Measurements from ENCODE around the gene ENTPD1. TPM values are rescaled to one million over a fixed set of nuclear protein-coding genes. Genes with fewer than 3 reads are reported as not detected.
"Not testable (repeated sequence)": the region's sequence is repeated elsewhere in the genome, so short reads cannot be mapped to it uniquely, and the experiment has no call there.

ENTPD1 gene, protein sequence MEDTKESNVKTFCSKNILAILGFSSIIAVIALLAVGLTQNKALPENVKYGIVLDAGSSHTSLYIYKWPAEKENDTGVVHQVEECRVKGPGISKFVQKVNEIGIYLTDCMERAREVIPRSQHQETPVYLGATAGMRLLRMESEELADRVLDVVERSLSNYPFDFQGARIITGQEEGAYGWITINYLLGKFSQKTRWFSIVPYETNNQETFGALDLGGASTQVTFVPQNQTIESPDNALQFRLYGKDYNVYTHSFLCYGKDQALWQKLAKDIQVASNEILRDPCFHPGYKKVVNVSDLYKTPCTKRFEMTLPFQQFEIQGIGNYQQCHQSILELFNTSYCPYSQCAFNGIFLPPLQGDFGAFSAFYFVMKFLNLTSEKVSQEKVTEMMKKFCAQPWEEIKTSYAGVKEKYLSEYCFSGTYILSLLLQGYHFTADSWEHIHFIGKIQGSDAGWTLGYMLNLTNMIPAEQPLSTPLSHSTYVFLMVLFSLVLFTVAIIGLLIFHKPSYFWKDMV
- total RNA-seq = 1 to 10 TPM; 6.7 to 7.1 TPM
- polyA plus RNA-seq = 3.3 TPM

DNA sequence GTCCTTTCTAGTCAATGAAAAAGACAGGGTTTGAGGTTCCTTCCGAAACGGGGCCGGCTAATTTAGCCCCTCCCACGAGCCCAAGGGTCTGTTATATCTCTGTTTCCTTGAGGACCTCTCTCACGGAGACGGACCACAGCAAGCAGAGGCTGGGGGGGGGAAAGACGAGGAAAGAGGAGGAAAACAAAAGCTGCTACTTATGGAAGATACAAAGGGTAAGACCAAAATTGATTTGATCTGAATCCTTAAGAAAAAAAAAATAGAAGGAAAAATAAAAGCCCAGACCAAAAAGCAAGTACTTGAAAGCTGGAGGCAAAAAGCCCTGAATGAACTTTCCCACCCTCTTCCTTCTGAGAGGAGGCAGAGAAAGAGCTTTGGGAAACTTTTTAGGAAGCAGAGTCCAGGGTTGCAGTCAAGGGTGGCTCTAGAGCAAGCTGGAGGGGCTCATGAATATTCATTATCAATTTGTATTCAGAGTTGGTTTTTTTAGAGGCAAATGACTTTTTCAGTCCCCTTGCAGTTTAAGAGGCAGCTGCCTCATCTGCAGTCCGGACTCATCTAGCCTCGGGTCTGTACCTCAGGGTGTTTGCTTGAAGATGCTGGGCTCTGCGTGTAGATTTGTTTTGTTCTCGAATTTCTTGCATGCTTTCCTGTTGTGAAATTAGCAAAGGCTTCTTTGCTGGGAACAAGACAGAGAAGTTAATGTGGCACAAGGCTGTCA lies at the start of gene ENTPD1:
ENTPD1 (plus strand) TSS at position 123 of the 721 bp plus-strand sequence; CDS start at position 200, 77 bp downstream.
- H3K4me3 ChIP-seq (ENCODE audit: low read length) = no peak within 1 kb of the TSS
- DNase-seq = no peak
- H3K4me3 Mint-ChIP-seq = peak within 1 kb of the TSS; percentile 17 to 86 (median 65)
- no peaks in the 10 kb centered on the region for H3K27me3 ChIP-seq (ENCODE audit: insufficient read depth, low read length, poor library complexity, severe bottlenecking)
- H3K9me3 ChIP-seq (ENCODE audit: low read length) = no peaks in the 10 kb centered on the region
- no peak within 1 kb of the TSS for H3K27ac ChIP-seq (ENCODE audit: low read depth, low read length)
- H3K4me1 ChIP-seq (ENCODE audit: insufficient read depth, low read length) = no peaks in the 10 kb centered on the region
- H3K4me1 Mint-ChIP-seq = peaks cover 19 to 32% (median 28%) of the 10 kb centered on the region in 3 donors
- H3K27me3 Mint-ChIP-seq = peaks cover 6 to 20% of the 10 kb centered on the region in 2 donors
- H3K36me3 ChIP-seq (ENCODE audit: insufficient read depth, low read length) = no peaks in the 10 kb centered on the region
- H3K9me3 Mint-ChIP-seq = no peaks in the 10 kb centered on the region
- H3K36me3 Mint-ChIP-seq = no peaks in the 10 kb centered on the region
- CTCF ChIA-PET = interaction anchor here (2.7 kb wide), 1 partner anchor 62 kb away, joined by 7 read pairs; the partner anchor contains the start of gene TCTN3
- POLR2A ChIA-PET = interaction anchor here (0.5 to 0.6 kb wide), 2 partner anchors 39 to 68 kb away, joined by 3 to 8 read pairs; no protein-coding TSS in a partner anchor
- peak within 1 kb of the TSS in 6 of 8 donors; percentile 48 to 82 (median 66) for H3K27ac Mint-ChIP-seq

DNA sequence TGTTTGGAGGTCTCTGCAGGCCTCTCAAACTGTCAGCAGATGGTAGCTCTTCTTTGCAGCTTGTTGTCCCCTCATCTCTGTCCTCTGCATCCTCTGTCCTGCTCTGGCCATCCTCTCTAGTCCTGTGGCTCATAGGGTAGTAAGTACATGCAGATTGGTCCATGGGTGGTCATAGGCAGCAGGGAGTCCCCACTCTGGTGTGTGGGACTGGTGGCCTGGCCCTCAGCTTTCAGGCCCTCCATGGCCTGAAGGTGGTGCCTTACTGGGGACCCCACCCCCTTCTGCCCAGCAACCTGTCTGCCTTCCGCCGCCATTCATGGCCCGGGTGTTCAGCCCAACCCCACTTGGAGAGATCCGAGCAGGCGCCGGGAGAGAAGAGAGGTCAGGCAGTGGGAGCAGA lies 49.4 kb upstream of the ENTPD1 start:
- Histone ChIP-seq H3K9me3 (ENCODE audit: low read length) (no peaks in the 10 kb centered on the region), H3K4me3 (ENCODE audit: low read length) (no peak overlapping the region), H3K36me3 (ENCODE audit: insufficient read depth, low read length) (no peaks in the 10 kb centered on the region), H3K27ac (ENCODE audit: low read depth, low read length) (no peak overlapping the region), H3K27me3 (ENCODE audit: insufficient read depth, low read length, poor library complexity, severe bottlenecking) (no peaks in the 10 kb centered on the region), H3K4me1 (ENCODE audit: insufficient read depth, low read length) (no peaks in the 10 kb centered on the region)
- POLR2A ChIA-PET = no interaction called here
- no peaks in the 10 kb centered on the region for H3K36me3 Mint-ChIP-seq
- no peaks in the 10 kb centered on the region for H3K9me3 Mint-ChIP-seq
- no peak overlapping the region for H3K27ac Mint-ChIP-seq
- no peaks in the 10 kb centered on the region for H3K27me3 Mint-ChIP-seq
- H3K4me1 Mint-ChIP-seq = no peaks in the 10 kb centered on the region
- no peak overlapping the region for H3K4me3 Mint-ChIP-seq
- DNase-seq = no peak
- CTCF ChIA-PET = interaction anchor here (1.9 kb wide), 1 partner anchor 12 kb away, joined by 12 read pairs; the partner anchor contains the start of gene TCTN3

DNA sequence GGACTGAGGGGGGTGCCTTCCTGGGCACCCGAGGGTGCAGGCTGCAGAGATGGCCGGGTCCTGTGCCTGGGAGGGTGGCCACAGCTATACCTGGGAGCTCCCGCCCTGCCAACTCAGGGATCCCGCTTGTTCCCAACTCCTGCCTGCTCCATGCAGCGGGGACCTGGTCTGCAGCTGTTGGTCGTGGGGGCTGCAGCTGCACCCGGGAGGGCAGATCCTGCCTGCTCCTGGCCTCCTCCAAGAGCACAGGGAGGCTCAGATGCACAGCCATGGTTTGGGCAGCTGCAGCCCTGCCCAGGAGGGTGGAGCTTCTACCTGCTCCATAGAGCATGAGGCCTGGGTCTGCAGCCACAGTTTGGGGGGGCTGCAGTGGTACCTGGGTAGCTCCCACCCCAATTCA lies 49.0 kb upstream of the ENTPD1 start:
- POLR2A ChIA-PET = no interaction called here
- H3K4me1 Mint-ChIP-seq = no peaks in the 10 kb centered on the region
- no peaks in the 10 kb centered on the region for H3K4me1 ChIP-seq (ENCODE audit: insufficient read depth, low read length)
- H3K27me3 Mint-ChIP-seq = no peaks in the 10 kb centered on the region
- H3K27ac ChIP-seq (ENCODE audit: low read depth, low read length) = no peak overlapping the region
- no peak for DNase-seq
- no peak overlapping the region for H3K4me3 Mint-ChIP-seq
- H3K36me3 ChIP-seq (ENCODE audit: insufficient read depth, low read length) = no peaks in the 10 kb centered on the region
- CTCF ChIA-PET = interaction anchor here (1.9 kb wide), 1 partner anchor 13 kb away, joined by 12 read pairs; the partner anchor contains the start of gene TCTN3
- H3K27me3 ChIP-seq (ENCODE audit: insufficient read depth, low read length, poor library complexity, severe bottlenecking) = no peaks in the 10 kb centered on the region
- H3K4me3 ChIP-seq (ENCODE audit: low read length) = no peak overlapping the region
- H3K36me3 Mint-ChIP-seq = no peaks in the 10 kb centered on the region
- no peak overlapping the region for H3K27ac Mint-ChIP-seq
- H3K9me3 Mint-ChIP-seq = no peaks in the 10 kb centered on the region
- H3K9me3 ChIP-seq (ENCODE audit: low read length) = no peaks in the 10 kb centered on the region

DNA sequence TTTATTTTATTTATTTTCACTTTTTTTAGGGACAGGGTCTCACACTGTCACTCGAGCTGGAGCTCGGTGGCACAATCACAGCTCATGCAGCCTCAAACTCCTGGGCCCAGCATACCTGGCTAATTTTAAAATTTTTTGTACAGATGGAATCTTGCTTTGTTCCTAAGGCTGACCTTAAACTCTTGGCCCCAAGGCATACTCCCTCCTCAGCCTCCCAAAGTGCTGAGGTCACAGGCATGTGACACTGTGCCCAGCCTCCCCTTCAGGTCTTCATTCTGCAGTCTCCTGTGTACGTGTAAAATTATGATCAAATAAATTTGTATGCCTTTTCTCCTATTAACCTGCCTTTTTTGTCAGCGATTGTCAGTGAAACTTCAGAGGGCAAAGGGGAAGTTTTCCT lies 44.5 kb upstream of the ENTPD1 start:
- no peaks in the 10 kb centered on the region for H3K9me3 Mint-ChIP-seq
- no peaks in the 10 kb centered on the region for H3K4me1 ChIP-seq (ENCODE audit: insufficient read depth, low read length)
- H3K36me3 ChIP-seq (ENCODE audit: insufficient read depth, low read length) = no peaks in the 10 kb centered on the region
- no peaks in the 10 kb centered on the region for H3K27me3 ChIP-seq (ENCODE audit: insufficient read depth, low read length, poor library complexity, severe bottlenecking)
- H3K9me3 ChIP-seq (ENCODE audit: low read length) = no peaks in the 10 kb centered on the region
- H3K27ac ChIP-seq (ENCODE audit: low read depth, low read length) = no peak overlapping the region
- no peak overlapping the region for H3K4me3 ChIP-seq (ENCODE audit: low read length)
- DNase-seq = no peak
- no peak overlapping the region for H3K27ac Mint-ChIP-seq
- no peak overlapping the region for H3K4me3 Mint-ChIP-seq
- ChIA-PET CTCF (no interaction called here), POLR2A (no interaction called here)
- no peaks in the 10 kb centered on the region for H3K36me3 Mint-ChIP-seq
- no peaks in the 10 kb centered on the region for H3K27me3 Mint-ChIP-seq
- no peaks in the 10 kb centered on the region for H3K4me1 Mint-ChIP-seq

DNA sequence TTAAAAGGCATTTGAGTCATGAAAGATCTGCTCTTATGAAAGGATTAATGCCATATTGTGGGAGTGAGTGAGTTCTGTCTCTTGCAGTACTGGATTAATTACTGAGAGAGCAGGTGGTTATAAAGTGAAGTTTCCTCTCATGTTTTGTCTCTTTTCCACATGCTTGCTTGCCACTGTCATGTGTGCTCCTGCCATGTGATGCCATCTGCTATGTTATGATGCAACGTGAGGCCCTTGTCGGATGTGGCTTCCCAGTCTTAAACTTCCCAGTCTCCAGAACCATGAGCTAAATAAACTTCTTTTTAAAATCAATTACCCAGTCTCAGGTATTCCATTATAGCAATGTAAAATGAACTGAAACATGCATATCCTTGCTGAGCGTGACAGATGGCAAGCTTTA lies 39.5 kb upstream of the ENTPD1 start:
- H3K9me3 Mint-ChIP-seq = no peaks in the 10 kb centered on the region
- H3K4me3 ChIP-seq (ENCODE audit: low read length) = no peak overlapping the region
- no peak overlapping the region for H3K27ac ChIP-seq (ENCODE audit: low read depth, low read length)
- H3K4me3 Mint-ChIP-seq = no peak overlapping the region
- H3K36me3 Mint-ChIP-seq = no peaks in the 10 kb centered on the region
- H3K4me1 ChIP-seq (ENCODE audit: insufficient read depth, low read length) = no peaks in the 10 kb centered on the region
- ChIA-PET CTCF (no interaction called here), POLR2A (no interaction called here)
- H3K36me3 ChIP-seq (ENCODE audit: insufficient read depth, low read length) = no peaks in the 10 kb centered on the region
- H3K9me3 ChIP-seq (ENCODE audit: low read length) = no peaks in the 10 kb centered on the region
- no peak for DNase-seq
- no peak overlapping the region for H3K27ac Mint-ChIP-seq
- peaks cover 0 to 4% of the 10 kb centered on the region in 2 donors for H3K27me3 Mint-ChIP-seq
- no peaks in the 10 kb centered on the region for H3K27me3 ChIP-seq (ENCODE audit: insufficient read depth, low read length, poor library complexity, severe bottlenecking)
- no peaks in the 10 kb centered on the region for H3K4me1 Mint-ChIP-seq

DNA sequence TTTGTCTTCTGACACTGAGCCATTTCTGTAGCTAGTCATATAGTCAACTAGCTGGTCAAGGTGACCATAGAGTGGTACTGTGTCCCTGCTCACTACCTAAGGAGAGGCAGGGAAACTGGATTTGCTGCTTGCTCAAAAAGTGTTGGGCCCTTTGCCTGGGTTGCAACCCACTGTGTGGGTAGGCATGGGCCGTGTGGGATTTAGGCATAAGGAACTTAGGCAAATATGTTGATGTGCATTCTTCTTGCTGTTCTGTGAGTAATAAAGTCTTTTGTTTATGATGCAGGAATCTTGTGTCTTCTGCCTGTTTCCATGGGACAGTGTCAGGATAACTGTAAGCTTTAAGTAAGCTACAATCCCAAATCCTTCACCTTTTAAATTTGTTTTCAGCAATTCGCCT lies 39.1 kb upstream of the ENTPD1 start:
- Histone ChIP-seq H3K4me3 (ENCODE audit: low read length) (no peak overlapping the region), H3K4me1 (ENCODE audit: insufficient read depth, low read length) (no peaks in the 10 kb centered on the region), H3K27ac (ENCODE audit: low read depth, low read length) (no peak overlapping the region), H3K9me3 (ENCODE audit: low read length) (no peaks in the 10 kb centered on the region), H3K27me3 (ENCODE audit: insufficient read depth, low read length, poor library complexity, severe bottlenecking) (no peaks in the 10 kb centered on the region), H3K36me3 (ENCODE audit: insufficient read depth, low read length) (no peaks in the 10 kb centered on the region)
- Mint-ChIP-seq H3K4me1 (no peaks in the 10 kb centered on the region), H3K36me3 (no peaks in the 10 kb centered on the region), H3K27ac (peak overlapping the region in 1 of 8 donors; percentile 47), H3K27me3 (peaks cover 2 to 7% of the 10 kb centered on the region in 2 donors), H3K9me3 (peaks cover 0 to 2% (median 0%) of the 10 kb centered on the region in 5 donors), H3K4me3 (no peak overlapping the region)
- ChIA-PET CTCF (interaction anchor here (0.6 kb wide), 1 partner anchor 170 kb away, joined by 3 read pairs; no protein-coding TSS in a partner anchor), POLR2A (no interaction called here)
- no peak for DNase-seq

DNA sequence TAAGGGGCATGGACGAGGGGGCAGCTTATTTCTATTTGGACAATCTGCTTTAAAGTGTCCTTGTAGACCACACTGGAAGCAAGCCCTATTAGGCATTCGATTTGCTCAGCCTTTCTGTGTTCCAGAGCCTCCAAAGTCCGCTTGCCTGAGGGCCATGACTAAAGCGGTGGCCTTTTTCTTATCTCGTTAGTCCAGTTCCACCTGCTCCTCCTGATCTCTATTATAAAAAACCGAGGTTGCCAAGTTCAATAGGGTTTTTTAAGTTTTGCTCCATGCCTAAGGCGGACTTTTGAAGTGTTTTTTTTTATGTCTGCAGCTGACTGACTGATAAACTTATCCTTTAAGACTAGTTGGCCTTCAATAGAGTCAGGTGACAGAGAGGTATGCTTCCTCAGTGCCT lies 35.2 kb upstream of the ENTPD1 start:
- H3K27me3 Mint-ChIP-seq = peaks cover 4 to 14% of the 10 kb centered on the region in 2 donors
- H3K4me1 Mint-ChIP-seq; H3K4me1 ChIP-seq (ENCODE audit: insufficient read depth, low read length); H3K9me3 ChIP-seq (ENCODE audit: low read length); H3K36me3 ChIP-seq (ENCODE audit: insufficient read depth, low read length); H3K9me3 Mint-ChIP-seq; H3K4me3 Mint-ChIP-seq; H3K4me3 ChIP-seq (ENCODE audit: low read length); CTCF ChIA-PET; DNase-seq; H3K27me3 ChIP-seq (ENCODE audit: insufficient read depth, low read length, poor library complexity, severe bottlenecking); H3K36me3 Mint-ChIP-seq; H3K27ac Mint-ChIP-seq; POLR2A ChIA-PET; H3K27ac ChIP-seq (ENCODE audit: low read depth, low read length): not testable (repeated sequence)

DNA sequence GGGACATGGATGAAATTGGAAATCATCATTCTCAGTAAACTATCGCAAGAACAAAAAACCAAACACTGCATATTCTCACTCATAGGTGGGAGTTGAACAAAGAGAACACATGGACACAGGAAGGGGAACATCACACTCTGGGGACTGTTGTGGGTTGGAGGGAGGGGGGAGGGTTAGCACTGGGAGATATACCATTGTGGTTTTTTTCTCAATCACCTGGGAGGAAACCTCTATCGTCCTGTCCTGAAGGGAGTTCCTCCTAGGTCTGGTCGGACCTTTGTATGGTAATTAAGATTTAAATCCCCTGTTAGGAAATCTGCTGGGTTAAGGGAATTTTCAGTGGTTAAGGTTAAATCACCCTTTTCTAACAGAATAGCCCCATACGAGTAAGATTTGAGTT lies 33.5 kb upstream of the ENTPD1 start:
- H3K4me1 ChIP-seq (ENCODE audit: insufficient read depth, low read length); POLR2A ChIA-PET; H3K4me3 Mint-ChIP-seq; H3K27ac Mint-ChIP-seq; H3K36me3 Mint-ChIP-seq; CTCF ChIA-PET; DNase-seq; H3K9me3 Mint-ChIP-seq; H3K27me3 ChIP-seq (ENCODE audit: insufficient read depth, low read length, poor library complexity, severe bottlenecking); H3K4me3 ChIP-seq (ENCODE audit: low read length); H3K4me1 Mint-ChIP-seq; H3K27ac ChIP-seq (ENCODE audit: low read depth, low read length); H3K9me3 ChIP-seq (ENCODE audit: low read length); H3K36me3 ChIP-seq (ENCODE audit: insufficient read depth, low read length): not testable (repeated sequence)
- H3K27me3 Mint-ChIP-seq = peaks cover 4 to 14% of the 10 kb centered on the region in 2 donors

Measured in CD8-positive, alpha-beta memory T cell (primary cell).